Activated T-cell treated with anti-CD3 and anti-CD28 coated beads for 24 hours (primary cell): ENCODE measurements around the gene RHBG.
"Not testable (repeated sequence)": the region's sequence is repeated elsewhere in the genome, so short reads cannot be mapped to it uniquely, and the experiment has no call there.

ENCODE experiments used
- DNase-seq: peaks from one replicate; pipeline ENCODE4 v3.0.0-alpha.2; 2020; ENCODE audit warnings: low read depth

The RHBG gene, protein sequence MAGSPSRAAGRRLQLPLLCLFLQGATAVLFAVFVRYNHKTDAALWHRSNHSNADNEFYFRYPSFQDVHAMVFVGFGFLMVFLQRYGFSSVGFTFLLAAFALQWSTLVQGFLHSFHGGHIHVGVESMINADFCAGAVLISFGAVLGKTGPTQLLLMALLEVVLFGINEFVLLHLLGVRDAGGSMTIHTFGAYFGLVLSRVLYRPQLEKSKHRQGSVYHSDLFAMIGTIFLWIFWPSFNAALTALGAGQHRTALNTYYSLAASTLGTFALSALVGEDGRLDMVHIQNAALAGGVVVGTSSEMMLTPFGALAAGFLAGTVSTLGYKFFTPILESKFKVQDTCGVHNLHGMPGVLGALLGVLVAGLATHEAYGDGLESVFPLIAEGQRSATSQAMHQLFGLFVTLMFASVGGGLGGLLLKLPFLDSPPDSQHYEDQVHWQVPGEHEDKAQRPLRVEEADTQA

DNA sequence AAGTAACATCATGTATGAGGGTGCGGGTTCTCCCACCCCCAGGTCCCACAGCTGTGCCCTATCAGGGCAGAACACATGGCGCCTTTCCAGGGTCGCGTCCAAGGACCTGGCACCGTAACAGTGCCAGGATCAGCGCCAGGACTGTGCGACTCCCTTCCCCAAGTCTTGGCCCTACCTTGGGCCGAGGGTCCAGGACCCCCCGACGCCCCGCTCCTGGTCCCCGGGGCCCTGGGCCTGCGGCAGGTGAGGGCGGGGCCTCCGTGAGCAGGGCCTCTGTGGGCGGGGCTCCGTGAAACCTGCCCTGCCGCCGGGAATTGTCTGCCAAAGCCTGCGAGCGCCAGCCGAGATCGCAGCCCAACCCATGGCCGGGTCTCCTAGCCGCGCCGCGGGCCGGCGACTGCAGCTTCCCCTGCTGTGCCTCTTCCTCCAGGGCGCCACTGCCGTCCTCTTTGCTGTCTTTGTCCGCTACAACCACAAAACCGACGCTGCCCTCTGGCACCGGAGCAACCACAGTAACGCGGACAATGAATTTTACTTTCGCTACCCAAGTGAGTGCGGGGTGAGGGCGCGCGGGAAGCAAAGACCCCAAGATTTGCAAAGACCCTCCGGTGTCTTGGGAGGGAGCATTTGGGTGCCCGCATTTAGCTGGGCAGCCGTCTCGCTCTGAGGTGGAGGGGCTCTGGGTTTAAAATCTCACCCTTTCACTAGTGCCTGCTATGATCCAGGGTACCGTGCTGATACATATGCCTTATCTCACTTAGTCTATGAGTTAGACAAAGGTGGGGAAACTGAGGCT lies at the start of gene RHBG:
Gene RHBG (plus strand): TSS at position 323 of the 796 bp plus-strand sequence. CDS start 39 bp downstream, at position 362.
- DNase-seq: no peak

DNA sequence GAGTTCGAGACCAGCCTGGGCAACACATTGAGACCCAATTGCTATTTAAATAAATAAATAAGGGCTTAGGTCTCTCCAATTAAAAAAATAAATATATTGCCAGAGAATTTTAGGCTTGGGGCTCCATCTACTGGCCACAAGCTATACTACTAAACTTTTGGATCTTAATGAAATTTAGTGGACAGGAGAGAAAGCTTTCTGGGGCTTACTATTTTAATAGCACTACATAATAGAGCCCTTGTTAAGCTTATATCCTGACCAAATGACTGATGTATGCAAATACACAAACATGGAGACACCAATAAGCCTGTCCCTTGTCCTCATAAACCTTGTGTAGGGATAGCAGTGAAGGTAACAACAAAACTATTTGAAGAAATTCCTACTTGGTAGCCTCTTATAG lies 49.3 kb upstream of the RHBG start:
- DNase-seq: no peak

GRCh38 chr1:156320560-156320959 lies 48.5 kb upstream of the RHBG start:
- DNase-seq: no peak

DNA sequence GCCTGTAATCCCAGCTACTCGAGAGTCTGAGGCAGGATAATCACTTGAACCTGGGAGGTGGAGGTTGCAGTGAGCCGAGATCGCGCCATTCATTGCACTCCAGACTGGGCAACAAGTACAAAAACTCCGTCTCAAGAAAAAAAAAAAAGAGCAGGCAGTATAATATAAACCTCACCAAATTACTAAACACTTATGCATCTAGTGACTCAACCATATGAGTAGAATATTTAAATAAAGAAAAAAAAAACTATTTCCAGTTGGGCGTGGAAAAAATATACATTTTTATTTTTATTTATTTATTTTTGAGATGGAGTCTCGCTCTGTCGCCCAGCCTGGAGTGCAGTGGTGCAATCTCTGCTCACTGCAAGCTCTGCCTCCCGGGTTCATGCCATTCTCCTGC lies 45.8 kb upstream of the RHBG start:
- not testable (repeated sequence) for DNase-seq

DNA sequence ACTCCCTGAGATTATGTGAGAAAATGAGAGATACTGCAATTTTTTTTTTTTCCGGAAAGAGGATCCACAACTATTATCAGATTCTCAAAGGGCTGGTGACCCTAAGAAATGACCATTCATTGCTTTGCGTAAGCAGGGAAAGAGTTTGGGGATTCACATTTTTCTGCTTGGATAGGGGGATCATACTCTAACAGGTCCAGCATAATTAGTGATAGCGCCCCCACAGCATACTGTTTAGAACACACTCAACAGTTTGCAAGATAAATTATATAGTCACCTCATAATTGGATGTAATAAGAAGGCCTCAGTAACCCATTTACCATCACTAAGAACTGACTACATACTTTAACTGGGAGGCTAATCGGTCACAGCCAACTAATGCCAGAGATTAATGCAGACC lies 32.8 kb upstream of the RHBG start:
- no peak for DNase-seq

DNA sequence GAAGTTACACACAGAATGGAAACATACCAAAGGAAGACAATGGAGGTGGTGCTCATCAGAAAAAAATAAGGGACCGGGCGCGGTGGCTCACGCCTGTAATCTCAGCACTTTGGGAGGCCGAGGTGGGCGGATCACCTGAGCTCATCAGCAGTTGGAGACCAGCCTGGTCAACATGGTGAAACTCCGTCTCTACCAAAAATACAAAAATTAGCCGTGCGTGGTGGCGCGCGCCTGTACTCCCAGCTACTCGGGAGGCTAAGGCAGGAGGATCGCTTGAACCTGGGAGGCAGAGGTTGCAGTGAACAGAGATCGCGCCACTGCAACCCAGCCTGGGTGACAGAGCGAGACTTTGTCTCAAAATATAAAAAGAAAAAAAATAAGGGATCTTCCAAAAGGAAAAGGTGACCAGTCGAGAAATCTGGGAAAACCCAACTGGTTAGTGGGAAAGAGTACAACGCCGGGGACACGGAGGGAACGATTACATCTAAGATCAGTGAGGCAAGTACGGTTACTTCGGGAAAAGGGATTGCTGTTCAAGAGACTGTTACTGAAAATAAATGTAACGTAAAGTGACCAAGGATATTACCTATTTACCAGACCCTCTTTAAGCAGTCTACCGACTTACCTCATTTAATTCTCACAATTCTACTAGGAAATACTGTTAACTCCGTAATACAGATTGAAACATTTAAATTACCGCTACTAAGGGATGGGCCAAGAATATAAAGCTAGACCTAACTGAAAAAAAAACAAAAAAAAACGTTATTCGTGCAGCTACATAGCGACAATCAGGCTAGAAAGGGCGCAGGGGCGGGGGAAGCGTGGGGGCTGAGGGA lies 31.7 kb upstream of the RHBG start:
- DNase-seq: no peak

GRCh38 chr1:156337888-156338179 lies 31.2 kb upstream of the RHBG start:
- no peak for DNase-seq

DNA sequence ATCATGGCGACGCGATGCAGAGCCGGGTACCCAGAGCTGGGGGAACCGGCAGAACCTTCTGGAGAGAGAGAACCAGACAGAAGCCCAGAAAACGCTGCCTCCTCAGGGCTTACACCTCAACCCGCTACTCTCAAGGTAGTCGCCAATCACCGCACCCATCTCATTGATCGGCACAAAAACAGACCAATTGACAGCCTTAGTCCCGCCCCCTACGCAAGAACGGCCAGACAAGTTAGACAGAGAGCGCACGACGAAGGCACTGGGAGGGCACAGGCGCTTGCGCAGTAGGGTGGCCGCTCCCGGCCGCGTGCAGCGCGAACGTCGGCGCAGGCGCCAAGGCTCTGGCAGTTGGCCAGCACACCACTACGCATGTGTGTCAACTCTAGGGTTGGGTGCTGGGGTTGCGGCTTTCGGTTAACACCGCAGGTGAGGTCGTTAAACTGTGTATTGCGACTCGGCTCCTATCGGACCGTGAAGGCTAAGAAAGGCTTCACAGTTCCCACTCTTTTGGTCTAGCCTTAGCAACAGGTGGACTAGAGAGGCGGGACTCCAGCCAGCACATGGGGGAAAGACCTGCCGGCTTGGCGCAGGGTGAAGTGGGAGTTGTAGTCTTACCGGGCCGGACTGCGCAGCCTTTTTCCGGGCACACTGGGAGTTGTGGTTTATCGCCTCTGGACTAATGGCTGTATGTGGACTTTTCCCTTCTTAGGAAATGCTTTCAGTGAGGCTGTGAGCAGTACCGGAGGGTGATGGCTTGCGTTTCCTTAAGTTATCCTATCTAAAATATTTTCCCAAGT lies 30.6 kb upstream of the RHBG start, which contains the start of the genes CCT3 and TSACC:
Gene CCT3 (minus strand): TSS at position 113 of the 797 bp plus-strand sequence. CDS start 108 bp downstream, at position 5.
Gene TSACC (plus strand): TSS at position 347 of the 797 bp plus-strand sequence. CDS start 1,232 bp downstream, outside the sequence.
- peak; percentile 99 for DNase-seq

DNA sequence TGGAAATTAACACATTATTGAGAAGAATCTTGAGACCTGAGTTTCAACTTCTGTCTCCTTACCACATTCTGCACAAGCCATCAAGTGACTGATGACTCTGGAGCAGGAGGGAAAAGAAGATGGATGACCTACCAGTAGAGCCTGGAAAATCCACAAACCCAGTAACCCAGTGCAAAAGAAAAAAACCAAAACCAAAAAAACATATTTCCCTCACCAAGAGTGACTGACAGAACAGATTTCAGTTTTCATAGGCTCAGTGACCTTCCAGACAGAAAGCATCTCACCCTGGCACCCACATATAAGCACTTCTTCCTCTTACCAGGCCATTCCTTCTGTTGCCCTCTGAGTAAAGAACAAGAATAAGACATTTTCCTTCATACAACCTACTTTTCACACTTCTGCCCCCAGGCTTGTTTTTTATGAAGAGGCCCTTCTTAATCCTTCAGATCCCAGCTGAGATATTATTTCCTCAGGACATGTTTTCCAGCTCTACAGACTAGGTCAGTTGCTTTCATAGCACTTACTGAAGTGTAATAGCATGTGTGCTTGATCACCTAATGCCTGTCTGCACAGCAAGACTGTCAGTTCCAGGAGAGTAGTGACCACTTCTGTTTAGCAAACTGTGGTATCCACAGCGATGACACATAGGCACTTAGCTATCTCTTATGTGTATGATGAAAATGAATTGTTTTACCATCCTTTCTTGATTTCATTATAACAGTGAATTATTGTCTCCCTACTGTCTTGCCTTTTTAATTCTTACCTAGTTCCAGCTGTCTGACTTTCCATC lies 26.6 kb upstream of the RHBG start:
- no peak for DNase-seq

- DNase-seq: no peak
Measured at GRCh38 chr1:156344409-156344808, 24.6 kb upstream of the RHBG start.

DNA sequence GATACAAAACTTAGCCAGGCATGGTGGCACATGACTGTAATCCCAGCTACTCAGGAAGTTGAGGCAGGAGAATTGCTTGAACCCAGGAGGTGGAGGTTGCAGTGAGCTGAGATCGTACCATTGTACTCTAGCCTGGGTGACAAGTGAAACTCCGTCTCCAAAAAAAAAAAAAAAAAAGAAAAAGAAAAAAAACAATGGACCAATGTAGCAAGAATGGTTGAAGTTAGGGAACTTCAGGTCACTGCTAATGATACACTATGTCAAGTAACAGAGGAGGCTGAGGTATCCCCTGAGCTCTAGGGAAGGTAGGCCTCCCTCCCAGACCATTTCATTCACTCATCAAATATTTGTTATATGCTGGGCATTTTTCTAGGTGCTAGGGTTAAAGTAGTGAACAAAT lies 23.0 kb upstream of the RHBG start:
- not testable (repeated sequence) for DNase-seq

DNA sequence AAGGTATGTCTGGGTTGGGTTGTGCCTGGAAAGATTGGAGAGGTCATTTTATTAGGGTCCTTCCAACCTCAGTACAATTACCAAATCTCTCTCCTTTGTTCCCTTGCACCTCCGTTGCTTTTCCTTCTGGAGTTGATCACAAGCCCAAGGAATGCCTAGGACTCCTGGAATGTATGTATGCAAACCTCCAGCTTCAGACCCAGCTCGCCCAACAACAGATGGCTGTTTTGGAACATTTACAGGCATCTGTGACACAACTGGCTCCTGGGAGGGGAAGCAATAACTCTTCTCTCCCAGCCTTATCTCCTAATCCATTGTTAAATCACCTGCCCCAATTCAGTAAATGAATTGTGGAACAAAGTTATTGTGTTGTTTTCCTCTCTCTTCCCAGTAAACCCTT lies 22.4 kb upstream of the RHBG start:
- no peak for DNase-seq

- DNase-seq: no peak
Measured at GRCh38 chr1:156347331-156347730, 21.7 kb upstream of the RHBG start.

- DNase-seq: not testable (repeated sequence)
Measured at GRCh38 chr1:156352481-156352880, 16.5 kb upstream of the RHBG start.

DNA sequence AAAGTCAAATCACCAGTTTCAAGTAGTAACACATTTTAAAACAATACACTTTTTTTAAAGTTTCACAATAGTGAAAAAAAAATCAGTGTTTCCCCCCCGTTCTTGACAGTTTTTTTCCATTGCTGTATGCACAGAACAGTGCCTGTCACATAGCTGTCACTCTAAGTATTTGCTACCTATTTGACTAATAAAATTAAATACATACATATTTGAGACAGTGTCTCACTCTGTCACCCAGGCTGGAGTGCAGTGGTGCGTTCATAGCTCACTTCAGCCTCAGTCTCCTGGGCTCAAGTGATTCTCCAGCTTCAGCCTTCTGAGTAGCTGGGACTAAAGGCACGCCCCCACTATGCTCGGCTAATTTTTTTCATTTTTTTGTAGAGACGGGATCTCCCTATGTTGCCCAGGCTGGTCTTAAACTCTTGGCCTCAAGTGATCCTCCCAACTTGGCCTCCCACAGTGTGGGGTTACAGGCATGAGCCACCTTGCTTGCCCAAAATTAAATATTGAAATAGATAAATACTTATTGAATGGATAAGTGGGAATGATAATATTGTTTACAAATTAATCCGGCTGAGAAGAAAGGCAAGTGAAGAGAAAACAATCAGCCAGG lies 12.6 kb upstream of the RHBG start:
- no peak for DNase-seq

- DNase-seq: peak; percentile 47
Measured at GRCh38 chr1:156356875-156357534, 12.0 kb upstream of the RHBG start.

DNA sequence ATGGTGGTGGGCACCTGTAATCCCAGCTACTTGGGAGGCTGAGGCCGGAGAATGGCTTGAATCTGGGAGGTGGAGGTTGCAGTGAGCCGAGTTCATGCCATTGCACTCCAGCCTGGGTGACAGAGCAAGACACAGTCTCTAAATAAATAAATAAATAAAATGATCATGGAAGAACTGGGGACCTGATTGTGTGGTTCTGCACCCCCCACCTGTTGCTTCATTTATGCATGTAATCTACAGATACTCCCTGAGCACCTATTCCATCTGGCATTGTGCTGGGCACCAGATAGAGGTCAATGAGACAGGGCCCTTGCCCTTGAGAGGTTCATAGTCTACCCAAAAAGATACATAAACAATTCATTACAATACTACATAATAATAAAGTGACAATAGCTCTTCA lies 11.0 kb upstream of the RHBG start:
- no peak for DNase-seq

DNA sequence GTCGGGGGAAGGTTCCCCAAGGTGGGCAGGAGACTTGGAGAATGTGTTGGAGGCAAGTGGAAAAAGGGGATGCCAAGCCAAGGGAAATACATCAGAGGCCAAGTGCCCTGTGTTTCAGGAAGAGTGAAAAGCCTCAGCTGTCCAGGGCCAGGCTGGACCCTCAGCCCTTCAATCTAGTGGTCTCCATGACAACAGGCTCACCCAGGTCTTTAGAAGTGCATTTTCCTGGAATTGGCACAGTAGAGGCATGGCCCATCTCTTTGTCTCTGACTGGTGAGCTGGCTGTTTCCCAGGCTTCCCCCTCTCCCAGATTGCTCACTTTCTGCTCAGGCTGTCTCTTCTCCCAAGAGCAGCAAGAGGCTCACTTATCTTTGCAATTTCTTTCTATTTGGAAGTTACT lies 10.4 kb upstream of the RHBG start:
- no peak for DNase-seq

DNA sequence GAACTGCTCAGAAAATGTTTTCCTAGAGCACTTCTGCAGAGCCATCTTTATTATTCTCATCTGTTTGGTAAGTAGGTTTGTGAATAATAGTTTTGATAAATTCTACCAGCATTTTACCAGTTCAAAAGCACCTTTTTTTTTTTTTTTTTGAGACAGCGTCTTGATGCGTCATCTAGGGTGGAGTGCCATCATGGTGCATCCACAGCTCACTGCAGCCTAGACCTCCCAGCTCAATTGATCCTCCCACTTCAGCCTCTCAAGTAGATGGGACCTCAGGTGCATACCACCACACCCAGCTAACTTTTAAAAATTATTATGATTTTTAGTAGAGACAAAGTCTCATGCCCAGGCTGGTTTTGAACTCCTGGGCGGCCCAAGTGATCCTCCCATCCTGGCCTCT lies 9.8 kb upstream of the RHBG start:
- DNase-seq: no peak

GRCh38 chr1:156359973-156360372 lies 9.0 kb upstream of the RHBG start:
- DNase-seq: no peak
